AG04449 (cell line): Measurements from ENCODE around the gene RPL39L.

ENCODE experiments used
- CTCF ChIA-PET: fragments of 350-600 bp; formaldehyde crosslinking; extraction: SDS; loops from one replicate; lab custom pipeline; 2021; ENCODE audit warnings: antibody characterized with exemption; lab: Yijun Ruan, JAX
- POLR2A ChIA-PET: fragments of 400-600, 350-600 bp; formaldehyde crosslinking; extraction: SDS; loops from one replicate; lab custom pipeline; 2020; ENCODE audit warnings: antibody characterized with exemption, inconsistent platforms; lab: Yijun Ruan, JAX
- DNase-seq: peaks from one replicate; pipeline ENCODE4 v3.0.0-alpha.2; 2010; ENCODE audit warnings: low read depth, low spot score
- H3K4me3 ChIP-seq: 2 replicates; pipeline ENCODE4 v1.5.1; 2011; ENCODE audit warnings: low read depth, mild to moderate bottlenecking, control low read depth, low read length
- CTCF ChIP-seq: IDR thresholded peaks from one replicate; pipeline ENCODE4 v1.5.1; 2011; ENCODE audit warnings: mild to moderate bottlenecking, moderate library complexity, low read length, control low read depth, inconsistent platforms; ENCODE audit not compliant: insufficient read depth; ENCODE audit errors: missing control alignments

The RPL39L gene

GRCh38 chr3:187114511-187114910 is 24.8 kb downstream of the RPL39L start:
- no peak for DNase-seq
- no peak overlapping the region for H3K4me3 ChIP-seq
- POLR2A ChIA-PET, result no interaction called here
- CTCF ChIA-PET, result interaction anchor here (0.7 to 5.1 kb wide), 13 partner anchors 9 to 599 kb away, joined by 3 to 129 read pairs (median 29); partner anchors contain the start of gene RPL39L
- no peak for TF ChIP-seq CTCF

- H3K4me3 ChIP-seq, result no peak overlapping the region
- no peak for DNase-seq
- POLR2A ChIA-PET, result no interaction called here
- peak; percentile 39 for TF ChIP-seq CTCF
- CTCF ChIA-PET, result interaction anchor here (0.6 to 5.1 kb wide), 43 partner anchors 10 to 606 kb away, joined by 3 to 129 read pairs (median 3); partner anchors contain the start of gene RPL39L
These were observed 26.1 kb downstream of the RPL39L start for GRCh38 chr3:187112934-187113793.

- ChIA-PET POLR2A (no interaction called here), CTCF (interaction anchor here (3.3 kb wide), 1 partner anchor 569 kb away, joined by 13 read pairs; no protein-coding TSS in a partner anchor)
- H3K4me3 ChIP-seq, result no peak overlapping the region
- TF ChIP-seq CTCF, result no peak
- DNase-seq, result no peak
These were observed 29.1 kb downstream of the RPL39L start for GRCh38 chr3:187110156-187110555.

GRCh38 chr3:187107989-187108388 is 31.3 kb downstream of the RPL39L start:
- no peak for DNase-seq
- no peak overlapping the region for H3K4me3 ChIP-seq
- ChIA-PET POLR2A (no interaction called here), CTCF (interaction anchor here (1.7 kb wide), 1 partner anchor 572 kb away, joined by 6 read pairs; no protein-coding TSS in a partner anchor)
- no peak for TF ChIP-seq CTCF

GRCh38 chr3:187105700-187106099 is 33.6 kb downstream of the RPL39L start:
- DNase-seq, result no peak
- POLR2A ChIA-PET, result no interaction called here
- CTCF ChIA-PET, result interaction anchor here (2.3 to 5.5 kb wide), 3 partner anchors 8 to 59 kb away, joined by 8 to 67 read pairs (median 11); partner anchors contain the start of gene RPL39L
- TF ChIP-seq CTCF, result no peak
- H3K4me3 ChIP-seq, result no peak overlapping the region

- CTCF ChIA-PET, result interaction anchor here (1.1 to 5.5 kb wide), 6 partner anchors 8 to 256 kb away, joined by 3 to 67 read pairs (median 6); partner anchors contain the start of gene RPL39L
- POLR2A ChIA-PET, result no interaction called here
- TF ChIP-seq CTCF, result no peak
- no peak for DNase-seq
- H3K4me3 ChIP-seq, result no peak overlapping the region
These were observed 34.4 kb downstream of the RPL39L start for GRCh38 chr3:187104933-187105332.
